AG04450 (cell line): ENCODE measurements around the gene FNIP2. TPM values are rescaled to one million over a fixed set of nuclear protein-coding genes. Genes with fewer than 3 reads are reported as not detected.

Experiments used
- CTCF ChIA-PET: fragments of 300-600, 350-600 bp; formaldehyde crosslinking; extraction: SDS; loops from one replicate; lab custom pipeline; 2022; ENCODE audit warnings: antibody characterized with exemption, inconsistent platforms; lab: Charles Lee
- POLR2A ChIA-PET: fragments of 350-600 bp; formaldehyde crosslinking; extraction: SDS; loops from one replicate; lab custom pipeline; 2021; ENCODE audit warnings: antibody characterized with exemption, inconsistent platforms; lab: Yijun Ruan, JAX
- DNase-seq: peaks from one replicate; pipeline ENCODE4 v3.0.0-alpha.2; 2011; ENCODE audit warnings: low read depth, low spot score
- H3K27ac ChIP-seq: one replicate; pipeline ENCODE4 v1.5.1; 2012; ENCODE audit warnings: low read depth, low read length, control low read depth
- H3K27me3 ChIP-seq: one replicate; pipeline ENCODE4 v1.6.0; 2012; ENCODE audit warnings: low read length; ENCODE audit not compliant: control insufficient read depth, insufficient read depth
- H3K4me3 ChIP-seq: 2 replicates; pipeline ENCODE4 v1.5.1; 2011; ENCODE audit warnings: mild to moderate bottlenecking, low read depth, low read length, control low read depth
- H3K9me3 ChIP-seq: 2 replicates; pipeline ENCODE4 v1.5.1; 2012; ENCODE audit warnings: low read length; ENCODE audit not compliant: control insufficient read depth, insufficient read depth
- polyA plus RNA-seq: library from polyadenylated mRNA; depleted of rRNA; stranded (reverse); fragments of >200 nt; gene quantifications from 2 replicates; pipeline ENCODE4 v1.2.3, GENCODE V29; 2011
- TF ChIP-seq, protein P1 (sequence below): IDR thresholded peaks from 2 replicates; pipeline ENCODE4 v1.5.1; 2011; ENCODE audit warnings: low read depth, low read length, control low read depth, inconsistent platforms

Gene FNIP2
- polyA plus RNA-seq, 1 experiment, result 8.4 TPM

GRCh38 chr4:158850371-158850770 lies 81.5 kb downstream of the FNIP2 start:
- ChIA-PET CTCF (interaction anchor here (0.6 to 4.5 kb wide), 15 partner anchors 9 to 353 kb away, joined by 3 to 48 read pairs (median 6); no protein-coding TSS in a partner anchor), POLR2A (no interaction called here)
- no peak overlapping the region for H3K4me3 ChIP-seq
- DNase-seq, result no peak
- H3K27ac ChIP-seq, result no peak overlapping the region
- TF ChIP-seq, protein P1, sequence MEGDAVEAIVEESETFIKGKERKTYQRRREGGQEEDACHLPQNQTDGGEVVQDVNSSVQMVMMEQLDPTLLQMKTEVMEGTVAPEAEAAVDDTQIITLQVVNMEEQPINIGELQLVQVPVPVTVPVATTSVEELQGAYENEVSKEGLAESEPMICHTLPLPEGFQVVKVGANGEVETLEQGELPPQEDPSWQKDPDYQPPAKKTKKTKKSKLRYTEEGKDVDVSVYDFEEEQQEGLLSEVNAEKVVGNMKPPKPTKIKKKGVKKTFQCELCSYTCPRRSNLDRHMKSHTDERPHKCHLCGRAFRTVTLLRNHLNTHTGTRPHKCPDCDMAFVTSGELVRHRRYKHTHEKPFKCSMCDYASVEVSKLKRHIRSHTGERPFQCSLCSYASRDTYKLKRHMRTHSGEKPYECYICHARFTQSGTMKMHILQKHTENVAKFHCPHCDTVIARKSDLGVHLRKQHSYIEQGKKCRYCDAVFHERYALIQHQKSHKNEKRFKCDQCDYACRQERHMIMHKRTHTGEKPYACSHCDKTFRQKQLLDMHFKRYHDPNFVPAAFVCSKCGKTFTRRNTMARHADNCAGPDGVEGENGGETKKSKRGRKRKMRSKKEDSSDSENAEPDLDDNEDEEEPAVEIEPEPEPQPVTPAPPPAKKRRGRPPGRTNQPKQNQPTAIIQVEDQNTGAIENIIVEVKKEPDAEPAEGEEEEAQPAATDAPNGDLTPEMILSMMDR, result no peak
- H3K27me3 ChIP-seq, result no peaks in the 10 kb centered on the region
- H3K9me3 ChIP-seq, result no peaks in the 10 kb centered on the region

- ChIA-PET CTCF (interaction anchor here (0.7 to 4.5 kb wide), 25 partner anchors 10 to 594 kb away, joined by 3 to 48 read pairs (median 5); no protein-coding TSS in a partner anchor), POLR2A (no interaction called here)
- no peak overlapping the region for H3K4me3 ChIP-seq
- H3K9me3 ChIP-seq, result no peaks in the 10 kb centered on the region
- TF ChIP-seq, protein P1, result peak; percentile 70
- no peak overlapping the region for H3K27ac ChIP-seq
- peak; percentile 10 for DNase-seq
- no peaks in the 10 kb centered on the region for H3K27me3 ChIP-seq
Measured at GRCh38 chr4:158850800-158851644, 82.2 kb downstream of the FNIP2 start.

DNA sequence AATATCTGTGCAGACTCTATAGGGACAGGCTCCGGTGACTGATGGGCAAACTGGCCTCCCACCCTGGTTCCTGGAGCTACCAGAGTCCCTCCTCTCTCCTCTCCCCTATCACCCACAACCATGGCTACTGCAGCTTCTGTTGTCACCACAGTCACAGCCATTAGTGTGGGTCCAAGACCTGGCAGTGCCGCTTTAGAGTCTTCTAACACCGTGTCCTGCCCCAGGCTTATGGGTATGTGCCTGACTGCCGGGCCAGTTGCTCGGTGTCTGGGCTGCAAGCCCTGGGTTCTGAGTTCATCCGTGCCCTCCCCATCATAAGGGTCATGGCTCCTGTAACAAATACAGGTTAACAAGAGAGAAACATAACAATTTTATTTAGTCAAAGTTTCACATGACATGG lies 85.4 kb downstream of the FNIP2 start:
- CTCF ChIA-PET, result interaction anchor here (0.5 to 3.6 kb wide), 3 partner anchors 16 to 349 kb away, joined by 3 to 41 read pairs (median 7); no protein-coding TSS in a partner anchor
- POLR2A ChIA-PET, result no interaction called here
- Histone ChIP-seq H3K4me3 (no peak overlapping the region), H3K27ac (no peak overlapping the region), H3K9me3 (no peaks in the 10 kb centered on the region), H3K27me3 (no peaks in the 10 kb centered on the region)
- TF ChIP-seq, protein P1, result no peak
- no peak for DNase-seq

DNA sequence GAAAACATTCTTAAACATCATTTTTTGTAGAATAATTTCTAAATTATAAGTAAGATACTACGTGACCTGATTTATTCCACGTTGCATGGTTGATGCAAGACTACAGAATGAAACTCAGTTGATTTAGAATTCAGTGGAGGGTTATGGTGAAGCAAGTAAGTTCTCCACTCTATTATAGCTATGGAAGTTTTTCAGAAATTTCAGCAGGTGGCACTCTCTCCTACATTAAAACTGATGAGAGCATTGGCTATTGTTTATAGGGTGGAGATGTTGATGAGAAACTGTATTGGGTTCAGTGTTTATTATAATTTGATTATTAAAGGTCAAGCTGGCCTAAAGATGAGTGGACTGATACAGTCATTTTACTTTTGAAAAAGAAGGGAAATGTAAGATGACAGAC lies 88.0 kb downstream of the FNIP2 start:
- H3K4me3 ChIP-seq, result no peak overlapping the region
- H3K27me3 ChIP-seq, result no peaks in the 10 kb centered on the region
- H3K9me3 ChIP-seq, result no peaks in the 10 kb centered on the region
- ChIA-PET POLR2A (interaction anchor here (0.6 kb wide), 1 partner anchor 60 kb away, joined by 4 read pairs; no protein-coding TSS in a partner anchor), CTCF (interaction anchor here (0.6 to 3.9 kb wide), 23 partner anchors 10 to 398 kb away, joined by 3 to 86 read pairs (median 4); partner anchors contain the start of gene PPID)
- peak; percentile 8 for DNase-seq
- TF ChIP-seq, protein P1, result peak; percentile 64
- no peak overlapping the region for H3K27ac ChIP-seq

DNA sequence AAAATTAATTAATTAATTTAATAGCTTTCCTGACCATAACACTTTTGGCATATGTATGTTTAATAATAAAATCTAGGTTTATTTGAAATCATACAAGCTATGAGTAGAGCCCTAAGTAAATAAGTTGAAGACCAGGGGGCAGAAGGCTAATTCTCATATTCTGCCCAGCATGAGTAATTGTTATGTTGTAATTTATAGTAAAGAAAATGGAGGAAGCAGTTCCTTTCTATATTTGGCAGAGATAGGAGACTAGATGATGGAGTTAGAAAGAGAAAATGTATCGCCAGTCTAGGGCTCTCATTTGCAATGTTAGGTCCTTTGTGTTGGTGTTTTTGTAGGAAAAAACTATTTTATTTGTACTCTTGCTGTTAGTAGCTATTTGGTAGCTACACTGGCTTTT lies 89.1 kb downstream of the FNIP2 start:
- Histone ChIP-seq H3K9me3 (no peaks in the 10 kb centered on the region), H3K27ac (no peak overlapping the region), H3K27me3 (no peaks in the 10 kb centered on the region), H3K4me3 (no peak overlapping the region)
- CTCF ChIA-PET, result interaction anchor here (0.6 to 3.9 kb wide), 16 partner anchors 17 to 344 kb away, joined by 3 to 86 read pairs (median 6); partner anchors contain the start of gene PPID
- POLR2A ChIA-PET, result interaction anchor here (0.6 kb wide), 2 partner anchors 17 to 585 kb away, joined by 4 to 5 read pairs; no protein-coding TSS in a partner anchor
- DNase-seq, result no peak
- TF ChIP-seq, protein P1, result no peak
